Measurements from ENCODE around the gene SSPN.

DNA sequence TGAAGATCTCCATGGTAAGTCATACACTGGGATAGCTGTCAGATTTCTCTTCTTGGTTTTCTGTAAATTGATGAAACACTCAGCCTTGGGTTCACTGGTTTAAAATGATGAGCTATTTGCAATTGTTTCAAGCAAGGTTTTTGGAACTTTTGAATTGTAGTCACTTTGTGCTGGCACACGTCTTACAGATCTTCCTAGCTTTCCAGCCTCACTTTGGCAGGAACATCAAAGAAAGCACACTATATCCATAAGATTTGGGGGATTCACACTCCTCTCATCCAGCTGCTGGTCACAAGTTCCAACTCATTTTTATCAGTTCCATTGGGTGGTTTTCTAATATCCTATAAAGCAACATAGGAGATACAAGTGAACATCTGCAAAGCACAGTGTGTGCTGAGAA, 16.0 kb downstream of the SSPN start:
- no peak for TF ChIP-seq POLR2A (IDR thresholded peaks at IDR 0.05)
- no peak for TF ChIP-seq CTCF (IDR thresholded peaks at IDR 0.05)
